Hematopoietic multipotent progenitor cell (in vitro differentiated cells): ENCODE results near the gene PTPN9. TPM values are rescaled to one million over a fixed set of nuclear protein-coding genes. Genes with fewer than 3 reads are reported as not detected.
A peak's percentile ranks its signal among the peaks of the same experiment; 100 is the strongest.
"Not testable (repeated sequence)": the region's sequence is repeated elsewhere in the genome, so short reads cannot be mapped to it uniquely, and the experiment has no call there.

Source experiments
- DNase-seq, 3 donors: peaks; one replicate each; pipeline ENCODE4 v3.0.0-alpha.2; 2011 to 2015; ENCODE audit warnings: low read depth in 2 of 3, low spot score in 2 of 3
- total RNA-seq: library from RNA; depleted of rRNA; stranded (reverse); fragments of >200 nt; gene quantifications from one replicate; pipeline ENCODE4 v1.2.3, GENCODE V29; 2012

PTPN9 gene
- total RNA-seq, 1 donor: 21.3 TPM

GRCh38 chr15:75532413-75533250, 46.5 kb downstream of the PTPN9 start:
- peak in 2 of 3 donors; percentile 19 to 34 for DNase-seq

- no peak for DNase-seq
Observed at GRCh38 chr15:75531041-75531450, 48.1 kb downstream of the PTPN9 start.

GRCh38 chr15:75530169-75530568, 48.9 kb downstream of the PTPN9 start:
- DNase-seq: no peak

GRCh38 chr15:75525756-75526155, 53.4 kb downstream of the PTPN9 start:
- DNase-seq: not testable (repeated sequence)

- no peak for DNase-seq
Observed at GRCh38 chr15:75523011-75523410, 56.1 kb downstream of the PTPN9 start.

GRCh38 chr15:75517233-75517632, 61.9 kb downstream of the PTPN9 start:
- no peak for DNase-seq

GRCh38 chr15:75508840-75509532, 70.1 kb downstream of the PTPN9 start:
- DNase-seq: peak in 2 of 3 donors; percentile 39 to 70

- DNase-seq: no peak
Observed at GRCh38 chr15:75502360-75502759, 76.8 kb downstream of the PTPN9 start.

- no peak for DNase-seq
Observed at GRCh38 chr15:75493732-75494131, 85.4 kb downstream of the PTPN9 start.

GRCh38 chr15:75483961-75484360, 95.2 kb downstream of the PTPN9 start:
- no peak for DNase-seq

- DNase-seq: not testable (repeated sequence)
Observed at GRCh38 chr15:75483556-75483955, 95.6 kb downstream of the PTPN9 start.

- DNase-seq: no peak
Observed at GRCh38 chr15:75483106-75483505, 96.0 kb downstream of the PTPN9 start.

- DNase-seq: not testable (repeated sequence)
Observed at GRCh38 chr15:75480463-75480862, 98.7 kb downstream of the PTPN9 start.

- DNase-seq: no peak
Observed at GRCh38 chr15:75479670-75480069, 99.4 kb downstream of the PTPN9 start.

GRCh38 chr15:75477094-75477493, 102.0 kb downstream of the PTPN9 start:
- not testable (repeated sequence) for DNase-seq

- no peak for DNase-seq
Observed at GRCh38 chr15:75468913-75469598, 110.1 kb downstream of the PTPN9 start.

- no peak for DNase-seq
Observed at GRCh38 chr15:75460646-75461045, 118.5 kb downstream of the PTPN9 start.

GRCh38 chr15:75459581-75459980, 119.5 kb downstream of the PTPN9 start:
- DNase-seq: no peak

GRCh38 chr15:75456710-75457109, 122.4 kb downstream of the PTPN9 start:
- DNase-seq: peak in 1 of 3 donors; percentile 7

- DNase-seq: peak in 2 of 3 donors; percentile 49 to 59
Observed at GRCh38 chr15:75455982-75456531, 123.1 kb downstream of the PTPN9 start.

- peak; percentile 62 to 92 (median 87) for DNase-seq
Observed at GRCh38 chr15:75455424-75455981, 123.6 kb downstream of the PTPN9 start.
